Memory B cell (primary cell): Measurements from ENCODE around the gene IKZF1.

Experiments used
- ATAC-seq: fragments of 150-1000 bp; cut with Tn5 transposase; 2 replicates; pipeline ENCODE4 v1.10.0; 2021; ENCODE audit warnings: low read depth, mild to moderate bottlenecking, moderate library complexity
- DNase-seq, 2 donors: peaks; one replicate each; pipeline ENCODE4 v3.0.0; 2022; ENCODE audit warnings: low spot score in 2 of 2
- H3K27ac Mint-ChIP-seq: one replicate; pipeline ENCODE4 v1.8.0; 2022; ENCODE audit warnings: mild to moderate bottlenecking, moderate library complexity, mixed read lengths
- H3K27me3 Mint-ChIP-seq: one replicate; pipeline ENCODE4 v1.8.0; 2022; ENCODE audit warnings: mixed read lengths
- H3K36me3 Mint-ChIP-seq: one replicate; pipeline ENCODE4 v1.8.0; 2022; ENCODE audit warnings: mild to moderate bottlenecking, mixed read lengths
- H3K4me1 Mint-ChIP-seq: one replicate; pipeline ENCODE4 v1.8.0; 2022; ENCODE audit warnings: mixed read lengths
- H3K4me3 Mint-ChIP-seq: one replicate; pipeline ENCODE4 v1.8.0; 2022; ENCODE audit warnings: mild to moderate bottlenecking, moderate library complexity, mixed read lengths
- H3K9me3 Mint-ChIP-seq: one replicate; pipeline ENCODE4 v1.8.0; 2022; ENCODE audit warnings: mixed read lengths

IKZF1 gene

DNA sequence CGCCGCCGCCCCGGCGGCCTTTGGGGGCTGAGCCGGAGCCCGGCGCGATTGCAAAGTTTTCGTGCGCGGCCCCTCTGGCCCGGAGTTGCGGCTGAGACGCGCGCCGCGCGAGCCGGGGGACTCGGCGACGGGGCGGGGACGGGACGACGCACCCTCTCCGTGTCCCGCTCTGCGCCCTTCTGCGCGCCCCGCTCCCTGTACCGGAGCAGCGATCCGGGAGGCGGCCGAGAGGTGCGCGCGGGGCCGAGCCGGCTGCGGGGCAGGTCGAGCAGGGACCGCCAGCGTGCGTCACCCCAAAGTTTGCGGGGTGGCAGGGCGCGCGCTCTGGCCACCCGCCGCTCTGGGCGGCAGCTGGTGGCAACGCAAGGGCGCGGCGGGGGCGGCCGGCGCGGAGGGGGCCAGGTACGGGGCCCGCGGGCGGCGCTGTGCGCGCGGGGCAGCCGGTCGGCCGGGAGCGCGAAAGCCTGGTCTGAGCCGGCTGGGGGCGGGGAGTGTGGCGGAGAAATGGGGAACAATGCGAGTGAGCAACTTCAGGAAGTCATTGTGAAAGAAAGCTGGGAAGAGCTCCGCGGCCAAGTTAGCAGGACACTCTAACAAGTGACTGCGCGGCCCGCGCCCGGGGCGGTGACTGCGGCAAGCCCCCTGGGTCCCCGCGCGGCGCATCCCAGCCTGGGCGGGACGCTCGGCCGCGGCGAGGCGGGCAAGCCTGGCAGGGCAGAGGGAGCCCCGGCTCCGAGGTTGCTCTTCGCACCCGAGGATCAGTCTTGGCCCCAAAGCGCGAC lies at the start of gene IKZF1:
Gene IKZF1 (plus strand): TSS at position 588 of the 782 bp plus-strand sequence. CDS start 14,346 bp downstream, outside the sequence.
- Mint-ChIP-seq H3K27ac (peak within 1 kb of the TSS; percentile 96), H3K4me3 (peak within 1 kb of the TSS; percentile 100), H3K36me3 (peaks cover 15% of the 10 kb centered on the region), H3K9me3 (no peaks in the 10 kb centered on the region), H3K4me1 (peaks cover 22% of the 10 kb centered on the region), H3K27me3 (no peaks in the 10 kb centered on the region)
- ATAC-seq (peak; percentile 54), DNase-seq (peak; percentile 52 to 72)

DNA sequence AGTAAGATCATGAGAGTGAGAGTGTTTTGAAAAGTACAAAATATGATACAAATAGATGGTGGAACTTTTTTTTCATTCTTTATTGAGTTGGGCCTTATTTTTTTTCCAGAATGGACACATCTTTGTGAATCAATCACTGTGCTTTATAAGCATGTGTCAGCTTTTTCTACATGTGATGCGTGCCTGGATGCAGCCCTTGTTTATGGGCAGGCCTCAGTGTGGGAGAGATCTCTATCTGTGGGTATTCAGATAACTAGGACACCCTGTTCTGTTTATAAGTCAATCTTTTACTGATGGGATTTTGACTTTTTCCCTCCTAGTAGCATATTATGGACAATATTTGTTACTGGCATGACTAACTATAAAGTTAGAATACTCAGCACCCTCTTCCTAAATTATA lies 42.9 kb upstream of the IKZF1 start:
- no peaks in the 10 kb centered on the region for H3K36me3 Mint-ChIP-seq

DNA sequence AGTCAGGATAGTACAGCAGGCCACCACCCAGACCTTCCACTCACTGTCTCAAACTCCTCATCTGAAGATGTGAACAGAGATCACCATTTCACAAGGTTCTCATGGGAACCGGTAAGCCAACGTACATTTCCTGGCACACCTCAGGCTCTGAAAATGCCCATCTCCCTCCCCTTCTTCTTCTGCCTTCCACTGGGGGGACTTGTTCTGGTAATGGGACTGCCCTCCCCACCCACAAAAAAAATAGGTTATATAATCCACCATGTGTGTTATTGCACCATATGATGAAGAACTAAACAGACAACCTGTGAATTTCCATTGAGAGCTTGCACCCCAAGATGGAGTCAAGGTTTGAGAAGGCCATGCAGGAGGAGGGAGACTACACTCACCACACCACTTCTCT lies 42.1 kb upstream of the IKZF1 start:
- no peaks in the 10 kb centered on the region for H3K27me3 Mint-ChIP-seq
- peaks cover 49% of the 10 kb centered on the region for H3K4me1 Mint-ChIP-seq
- peak overlapping the region; percentile 81 for H3K27ac Mint-ChIP-seq
- H3K4me3 Mint-ChIP-seq, result no peak overlapping the region
- H3K9me3 Mint-ChIP-seq, result no peaks in the 10 kb centered on the region
- ATAC-seq (no peak), DNase-seq (no peak)
- no peaks in the 10 kb centered on the region for H3K36me3 Mint-ChIP-seq

More for the DNA sequence above, 42.9 kb upstream of the IKZF1 start:
- H3K4me1 Mint-ChIP-seq, result peaks cover 41% of the 10 kb centered on the region
- no peaks in the 10 kb centered on the region for H3K27me3 Mint-ChIP-seq
- no peak for ATAC-seq
- no peaks in the 10 kb centered on the region for H3K9me3 Mint-ChIP-seq
- H3K27ac Mint-ChIP-seq, result peak overlapping the region; percentile 9
- no peak for DNase-seq
- no peak overlapping the region for H3K4me3 Mint-ChIP-seq

GRCh38 chr7:50262916-50263690 lies 41.4 kb upstream of the IKZF1 start:
- Mint-ChIP-seq H3K4me1 (peaks cover 55% of the 10 kb centered on the region), H3K27me3 (no peaks in the 10 kb centered on the region), H3K36me3 (no peaks in the 10 kb centered on the region), H3K9me3 (no peaks in the 10 kb centered on the region), H3K4me3 (no peak overlapping the region), H3K27ac (peak overlapping the region; percentile 81)
- DNase-seq (no peak), ATAC-seq (peak; percentile 51)

GRCh38 chr7:50264908-50265307 lies 39.6 kb upstream of the IKZF1 start:
- H3K9me3 Mint-ChIP-seq, result no peaks in the 10 kb centered on the region
- DNase-seq (no peak), ATAC-seq (no peak)

GRCh38 chr7:50265968-50266634 lies 38.4 kb upstream of the IKZF1 start:
- Mint-ChIP-seq H3K36me3 (peaks cover 3% of the 10 kb centered on the region), H3K4me3 (peak overlapping the region; percentile 31), H3K27ac (peak overlapping the region; percentile 81), H3K9me3 (peaks cover 3% of the 10 kb centered on the region), H3K4me1 (peaks cover 77% of the 10 kb centered on the region), H3K27me3 (no peaks in the 10 kb centered on the region)
- no peak for DNase-seq
- no peak for ATAC-seq

More at GRCh38 chr7:50264908-50265307, 39.6 kb upstream of the IKZF1 start:
- Mint-ChIP-seq H3K36me3 (no peaks in the 10 kb centered on the region), H3K4me1 (peaks cover 71% of the 10 kb centered on the region), H3K4me3 (no peak overlapping the region), H3K27me3 (no peaks in the 10 kb centered on the region), H3K27ac (peak overlapping the region; percentile 81)

DNA sequence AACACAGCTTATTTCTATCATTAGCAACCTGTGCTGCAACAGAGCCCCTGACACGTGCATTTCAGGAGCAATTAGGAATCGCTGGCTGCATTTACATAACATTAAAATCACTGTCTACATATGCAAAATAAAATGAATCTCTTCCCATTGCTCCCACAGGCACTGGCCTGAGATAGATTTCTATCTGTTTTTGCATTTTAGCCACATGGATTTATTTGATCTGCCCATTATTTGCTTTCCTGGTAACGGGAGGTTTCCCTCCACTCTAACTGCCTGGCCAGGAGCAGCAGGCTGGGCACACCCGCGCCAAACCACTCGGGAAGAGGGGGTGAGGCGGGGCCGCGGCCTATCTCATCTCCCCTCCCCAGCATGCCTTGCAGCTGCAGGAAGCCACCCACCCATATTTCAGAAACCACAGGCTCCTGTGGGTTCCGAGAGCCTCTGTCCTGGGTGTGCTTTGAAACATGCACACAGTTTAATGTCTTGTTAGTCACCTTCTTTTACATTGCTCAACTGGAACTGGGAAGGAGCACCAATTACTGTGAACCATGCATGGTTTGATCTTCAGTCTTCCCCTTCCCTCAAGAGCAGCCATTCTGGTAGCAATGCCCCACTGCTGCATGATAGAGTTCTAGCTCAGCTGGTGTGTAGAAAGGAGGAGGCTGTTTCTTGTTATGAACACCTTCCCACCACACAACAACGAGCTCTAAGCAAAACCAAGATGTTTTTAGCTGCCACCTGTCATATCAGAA lies 37.7 kb upstream of the IKZF1 start:
- H3K27ac Mint-ChIP-seq, result peak overlapping the region; percentile 83
- ATAC-seq, result peak; percentile 59
- H3K27me3 Mint-ChIP-seq, result no peaks in the 10 kb centered on the region
- H3K9me3 Mint-ChIP-seq, result peaks cover 3% of the 10 kb centered on the region
- DNase-seq, result no peak
- peaks cover 77% of the 10 kb centered on the region for H3K4me1 Mint-ChIP-seq
- H3K4me3 Mint-ChIP-seq, result peak overlapping the region; percentile 66
- H3K36me3 Mint-ChIP-seq, result peaks cover 3% of the 10 kb centered on the region

DNA sequence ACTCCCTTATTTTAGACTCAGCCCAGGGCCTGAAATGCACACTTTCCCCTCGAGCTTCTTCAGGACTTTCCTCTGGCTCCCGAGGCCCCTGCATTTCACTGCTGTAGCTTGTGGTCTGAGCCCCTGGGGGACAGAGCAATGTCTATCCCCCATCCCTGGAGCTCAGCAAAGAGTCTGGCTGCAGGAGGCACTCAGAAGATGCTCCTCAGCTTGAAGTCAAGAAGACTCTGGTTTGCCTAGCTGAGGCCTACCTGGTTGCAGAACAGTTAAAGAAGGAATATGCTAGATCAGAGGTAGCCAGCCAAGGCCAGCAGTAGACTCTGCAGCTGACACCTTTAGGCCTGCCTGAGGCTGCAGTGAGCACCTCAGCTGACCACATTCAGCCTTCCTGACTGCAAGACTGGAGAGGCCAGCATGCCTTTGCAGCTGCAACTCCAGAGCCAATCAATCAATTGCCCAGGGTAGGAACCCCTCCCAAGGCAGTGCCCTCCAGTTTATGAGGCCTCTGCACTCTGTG lies 36.9 kb upstream of the IKZF1 start:
- Mint-ChIP-seq H3K9me3 (peaks cover 3% of the 10 kb centered on the region), H3K27me3 (no peaks in the 10 kb centered on the region), H3K36me3 (peaks cover 3% of the 10 kb centered on the region), H3K27ac (peak overlapping the region; percentile 83), H3K4me1 (peaks cover 70% of the 10 kb centered on the region), H3K4me3 (peak overlapping the region; percentile 66)
- no peak for ATAC-seq
- DNase-seq, result no peak

DNA sequence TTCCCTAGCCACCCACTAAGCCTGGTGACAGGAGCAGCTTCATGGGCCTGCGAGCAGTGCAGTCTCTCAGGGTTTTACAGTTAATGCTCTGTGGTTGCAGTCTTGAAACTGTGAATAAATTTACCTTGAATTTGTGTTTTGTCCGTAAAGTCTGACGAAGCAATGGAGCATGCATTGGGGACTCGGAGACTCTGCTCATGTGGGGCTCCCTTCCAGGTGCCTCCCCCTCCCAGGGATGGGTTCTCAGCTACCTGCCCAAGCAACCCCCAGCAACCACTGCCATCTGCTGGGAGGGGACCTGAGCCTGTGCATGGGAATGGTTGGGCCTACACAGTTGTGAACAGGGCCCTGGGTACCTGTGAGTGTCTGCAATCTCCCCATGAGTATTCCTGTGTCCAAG lies 36.3 kb upstream of the IKZF1 start:
- Mint-ChIP-seq H3K27me3 (no peaks in the 10 kb centered on the region), H3K27ac (peak overlapping the region; percentile 83), H3K36me3 (peaks cover 3% of the 10 kb centered on the region), H3K9me3 (peaks cover 3% of the 10 kb centered on the region), H3K4me3 (peak overlapping the region; percentile 46), H3K4me1 (peaks cover 71% of the 10 kb centered on the region)
- ATAC-seq (no peak), DNase-seq (no peak)

GRCh38 chr7:50268990-50269389 lies 35.5 kb upstream of the IKZF1 start:
- Mint-ChIP-seq H3K27me3 (no peaks in the 10 kb centered on the region), H3K27ac (peak overlapping the region; percentile 83), H3K36me3 (peaks cover 3% of the 10 kb centered on the region), H3K4me3 (peak overlapping the region; percentile 37), H3K4me1 (peaks cover 71% of the 10 kb centered on the region), H3K9me3 (peaks cover 3% of the 10 kb centered on the region)
- ATAC-seq (no peak), DNase-seq (no peak)

DNA sequence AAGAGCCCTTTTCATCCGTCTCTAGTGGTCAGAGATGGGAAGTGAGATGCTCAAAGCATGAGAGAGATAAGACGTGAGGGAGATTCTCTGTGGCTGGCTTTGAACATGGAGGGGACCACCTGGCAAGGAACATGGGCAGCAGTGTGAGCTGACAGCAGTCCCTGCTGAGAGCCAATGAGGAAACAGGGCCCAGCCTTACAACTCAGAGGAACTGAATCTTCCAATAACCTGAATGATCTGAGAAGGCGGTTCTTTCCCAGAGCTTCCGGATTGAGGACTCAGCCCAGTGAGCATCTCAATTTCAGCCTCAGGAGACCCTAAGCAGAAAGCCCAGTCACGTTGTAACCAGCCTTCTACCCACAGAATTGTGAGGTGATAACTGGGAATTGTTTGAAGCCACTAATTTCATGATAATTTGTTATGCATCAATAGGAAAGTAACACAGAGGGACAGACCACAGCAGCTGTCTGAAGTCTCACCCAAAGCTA lies 33.9 kb upstream of the IKZF1 start:
- H3K27me3 Mint-ChIP-seq, result no peaks in the 10 kb centered on the region
- H3K4me1 Mint-ChIP-seq, result peaks cover 67% of the 10 kb centered on the region
- H3K9me3 Mint-ChIP-seq, result peaks cover 3% of the 10 kb centered on the region
- peak overlapping the region; percentile 83 for H3K27ac Mint-ChIP-seq
- ATAC-seq, result peak; percentile 26
- peak overlapping the region; percentile 1 for H3K4me3 Mint-ChIP-seq
- DNase-seq, result no peak
- peaks cover 3% of the 10 kb centered on the region for H3K36me3 Mint-ChIP-seq

- H3K36me3 Mint-ChIP-seq, result peaks cover 3% of the 10 kb centered on the region
- H3K27me3 Mint-ChIP-seq, result no peaks in the 10 kb centered on the region
- ATAC-seq, result no peak
- peak overlapping the region; percentile 53 for H3K27ac Mint-ChIP-seq
- H3K4me1 Mint-ChIP-seq, result peaks cover 58% of the 10 kb centered on the region
- no peak overlapping the region for H3K4me3 Mint-ChIP-seq
- peaks cover 3% of the 10 kb centered on the region for H3K9me3 Mint-ChIP-seq
- no peak for DNase-seq
These were observed 31.7 kb upstream of the IKZF1 start for GRCh38 chr7:50272808-50273207.

DNA sequence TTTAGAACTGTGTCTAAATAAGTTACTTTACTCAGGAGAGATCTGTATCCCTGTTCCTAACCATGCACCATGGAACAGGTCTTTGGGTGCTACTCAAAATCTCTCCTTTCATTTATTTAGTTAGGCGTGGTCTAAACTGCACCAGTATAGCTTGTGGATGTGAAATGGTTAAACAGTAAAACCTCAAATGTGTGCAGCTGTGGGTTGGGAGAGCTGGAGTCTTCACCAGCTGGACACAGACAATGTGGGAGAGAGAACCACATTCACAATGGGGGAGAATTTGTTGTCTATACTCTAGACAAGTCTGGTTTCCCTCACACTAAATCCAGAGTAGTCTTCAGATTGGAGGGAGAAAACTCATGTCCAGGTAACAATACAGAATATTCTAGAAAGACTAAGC lies 31.2 kb upstream of the IKZF1 start:
- no peak overlapping the region for H3K4me3 Mint-ChIP-seq
- peak overlapping the region; percentile 53 for H3K27ac Mint-ChIP-seq
- peaks cover 3% of the 10 kb centered on the region for H3K9me3 Mint-ChIP-seq
- H3K4me1 Mint-ChIP-seq, result peaks cover 53% of the 10 kb centered on the region
- no peaks in the 10 kb centered on the region for H3K27me3 Mint-ChIP-seq
- DNase-seq (no peak), ATAC-seq (no peak)
- H3K36me3 Mint-ChIP-seq, result peaks cover 3% of the 10 kb centered on the region
